ENCODE results near the gene TCF3. TPM values are rescaled to one million over a fixed set of nuclear protein-coding genes. Genes with fewer than 3 reads are reported as not detected.

The TCF3 gene
- total and polyA plus RNA-seq, 4 donors, result 36.9 to 58.1 (median 45.2) TPM

DNA sequence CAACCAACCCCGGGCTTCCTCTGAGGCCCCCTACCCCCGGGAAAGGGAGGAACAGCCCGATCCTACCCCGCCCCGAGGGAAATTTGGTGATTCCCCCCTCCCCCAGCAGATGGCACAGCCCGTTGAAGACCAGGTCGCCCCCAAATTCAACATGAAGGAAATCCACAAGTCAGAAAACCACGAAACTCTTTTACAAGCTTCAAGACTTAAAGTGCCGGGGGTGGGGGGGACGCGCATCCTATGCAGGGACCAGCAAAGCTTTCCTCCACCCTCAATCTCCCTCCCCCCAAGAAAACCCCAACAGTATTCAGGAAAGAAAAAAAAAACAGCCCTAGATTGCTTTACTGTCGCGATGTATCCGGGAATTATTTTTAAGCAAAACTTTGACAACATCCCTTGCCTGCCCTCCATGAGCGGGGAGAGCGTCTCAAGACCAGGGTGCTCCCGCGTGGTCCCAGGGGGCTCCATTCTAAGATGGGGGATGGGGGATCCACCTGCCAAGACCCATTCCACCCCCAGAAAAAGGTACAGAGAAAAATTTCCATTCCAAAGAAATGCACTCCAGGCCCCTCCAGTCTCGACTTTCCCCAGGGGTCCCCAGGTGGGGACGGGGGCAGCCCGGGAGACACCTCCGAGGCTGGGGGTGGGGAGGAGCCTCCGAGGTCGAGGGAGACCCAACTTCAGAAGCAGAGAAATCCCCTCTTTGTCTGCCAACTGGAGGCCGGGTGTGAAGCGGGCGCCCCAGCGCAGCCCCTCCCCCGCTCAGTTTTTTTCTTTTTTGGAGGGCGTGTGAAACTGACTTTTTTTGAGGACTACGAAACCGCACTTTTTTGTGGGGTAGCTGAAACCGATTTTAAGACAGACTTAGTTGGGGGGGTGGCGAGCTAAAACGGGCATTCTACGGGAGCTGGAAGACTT lies 1.5 kb downstream of the TCF3 start:
- H3K27me3 ChIP-seq (ENCODE audit: control insufficient read depth in 3 of 3, insufficient read depth in 3 of 3, low read length in 2 of 3), result no peaks in the 10 kb centered on the region
- peak overlapping the region; percentile 47 for H3K4me3 ChIP-seq
- H3K9ac ChIP-seq (ENCODE audit: insufficient read depth in 1 of 2, low read length in 2 of 2), result no peak overlapping the region
- DNase-seq, result peak; percentile 68 to 69 (median 69)
- 2 to 10% methylated on average over 36 of the region's 36 CpGs for WGBS, 2 donors
- no peak overlapping the region for H3K27ac ChIP-seq (ENCODE audit: low read depth in 1 of 2, low read length in 1 of 2)
- TF ChIP-seq, protein P1, sequence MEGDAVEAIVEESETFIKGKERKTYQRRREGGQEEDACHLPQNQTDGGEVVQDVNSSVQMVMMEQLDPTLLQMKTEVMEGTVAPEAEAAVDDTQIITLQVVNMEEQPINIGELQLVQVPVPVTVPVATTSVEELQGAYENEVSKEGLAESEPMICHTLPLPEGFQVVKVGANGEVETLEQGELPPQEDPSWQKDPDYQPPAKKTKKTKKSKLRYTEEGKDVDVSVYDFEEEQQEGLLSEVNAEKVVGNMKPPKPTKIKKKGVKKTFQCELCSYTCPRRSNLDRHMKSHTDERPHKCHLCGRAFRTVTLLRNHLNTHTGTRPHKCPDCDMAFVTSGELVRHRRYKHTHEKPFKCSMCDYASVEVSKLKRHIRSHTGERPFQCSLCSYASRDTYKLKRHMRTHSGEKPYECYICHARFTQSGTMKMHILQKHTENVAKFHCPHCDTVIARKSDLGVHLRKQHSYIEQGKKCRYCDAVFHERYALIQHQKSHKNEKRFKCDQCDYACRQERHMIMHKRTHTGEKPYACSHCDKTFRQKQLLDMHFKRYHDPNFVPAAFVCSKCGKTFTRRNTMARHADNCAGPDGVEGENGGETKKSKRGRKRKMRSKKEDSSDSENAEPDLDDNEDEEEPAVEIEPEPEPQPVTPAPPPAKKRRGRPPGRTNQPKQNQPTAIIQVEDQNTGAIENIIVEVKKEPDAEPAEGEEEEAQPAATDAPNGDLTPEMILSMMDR (IDR thresholded peaks at IDR 0.05; ENCODE audit: control extremely low read depth, extremely low read depth), result no peak
- no peak for ATAC-seq (ENCODE audit: insufficient read depth, low FRiP score)
- H3K36me3 ChIP-seq (ENCODE audit: control insufficient read depth in 4 of 4, insufficient read depth in 4 of 4, low read length in 4 of 4), result peaks cover 0 to 23% (median 4%) of the 10 kb centered on the region in 4 donors
- peaks cover 0 to 13% (median 3%) of the 10 kb centered on the region in 5 donors for H3K4me1 ChIP-seq (ENCODE audit: control insufficient read depth in 5 of 5, insufficient read depth in 5 of 5, low read length in 5 of 5)
- H3K9me3 ChIP-seq (ENCODE audit: control insufficient read depth in 4 of 4, insufficient read depth in 3 of 4, low read length in 3 of 4), result no peaks in the 10 kb centered on the region

DNA sequence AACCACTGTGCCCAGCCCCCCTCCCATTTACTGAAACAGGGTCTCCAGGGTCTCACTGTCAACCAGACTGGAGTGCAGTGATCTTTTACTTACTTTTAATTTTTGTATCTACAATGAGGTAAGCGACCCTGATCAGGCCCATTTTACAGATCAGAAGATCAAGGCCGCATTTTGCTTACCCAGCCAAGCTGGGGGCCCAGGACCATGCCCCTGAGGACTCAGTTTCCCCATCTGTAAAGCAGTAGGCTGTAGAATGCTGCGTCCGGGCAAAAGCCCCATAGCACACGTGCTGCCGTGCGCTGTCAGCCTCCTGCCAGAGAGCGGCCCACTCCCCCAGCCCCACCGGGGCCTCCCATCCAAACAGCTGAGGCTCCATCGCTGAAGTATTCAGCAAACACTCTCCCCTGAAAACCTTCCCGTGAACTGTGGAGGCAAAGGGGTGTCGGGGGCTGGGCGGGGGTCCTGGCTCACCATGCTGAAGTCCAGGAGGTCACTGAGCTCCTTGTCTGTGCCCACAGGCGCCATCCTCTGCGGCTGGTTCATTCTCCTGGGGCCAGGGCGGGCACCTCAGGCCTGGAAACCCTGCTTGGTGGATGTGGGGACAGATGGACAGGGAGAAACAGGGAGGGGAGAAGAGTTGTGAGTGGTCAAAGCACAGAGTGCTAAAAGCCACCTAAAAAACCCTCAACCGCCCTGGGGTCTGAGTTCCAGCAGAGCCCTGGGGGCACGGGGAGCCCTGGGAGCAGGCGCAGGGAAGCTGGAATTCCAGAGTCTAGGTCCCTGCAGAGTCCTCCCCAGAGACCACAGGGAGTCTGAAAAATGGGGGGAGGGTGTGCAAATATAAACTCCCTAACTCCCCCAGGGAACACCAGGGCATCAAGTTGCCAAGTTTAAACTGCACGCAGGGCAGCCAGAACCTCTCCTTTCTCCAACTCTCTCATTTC lies 2.4 kb downstream of the TCF3 start:
- DNase-seq (no peak), ATAC-seq (ENCODE audit: insufficient read depth, low FRiP score) (no peak)
- Histone ChIP-seq H3K36me3 (ENCODE audit: control insufficient read depth in 4 of 4, insufficient read depth in 4 of 4, low read length in 4 of 4) (peaks cover 0 to 33% (median 4%) of the 10 kb centered on the region in 4 donors), H3K4me1 (ENCODE audit: control insufficient read depth in 5 of 5, insufficient read depth in 5 of 5, low read length in 5 of 5) (peaks cover 0 to 13% (median 3%) of the 10 kb centered on the region in 5 donors), H3K9me3 (ENCODE audit: control insufficient read depth in 4 of 4, insufficient read depth in 3 of 4, low read length in 3 of 4) (no peaks in the 10 kb centered on the region), H3K4me3 (no peak overlapping the region), H3K27me3 (ENCODE audit: control insufficient read depth in 3 of 3, insufficient read depth in 3 of 3, low read length in 2 of 3) (no peaks in the 10 kb centered on the region), H3K9ac (ENCODE audit: insufficient read depth in 1 of 2, low read length in 2 of 2) (peak overlapping the region in 1 of 2 donors; percentile 3), H3K27ac (ENCODE audit: low read depth in 1 of 2, low read length in 1 of 2) (no peak overlapping the region)
- TF ChIP-seq, protein P1 (IDR thresholded peaks at IDR 0.05; ENCODE audit: control extremely low read depth, extremely low read depth), result no peak
- WGBS, 2 donors, result 91% methylated on average over 20 of the region's 20 CpGs

DNA sequence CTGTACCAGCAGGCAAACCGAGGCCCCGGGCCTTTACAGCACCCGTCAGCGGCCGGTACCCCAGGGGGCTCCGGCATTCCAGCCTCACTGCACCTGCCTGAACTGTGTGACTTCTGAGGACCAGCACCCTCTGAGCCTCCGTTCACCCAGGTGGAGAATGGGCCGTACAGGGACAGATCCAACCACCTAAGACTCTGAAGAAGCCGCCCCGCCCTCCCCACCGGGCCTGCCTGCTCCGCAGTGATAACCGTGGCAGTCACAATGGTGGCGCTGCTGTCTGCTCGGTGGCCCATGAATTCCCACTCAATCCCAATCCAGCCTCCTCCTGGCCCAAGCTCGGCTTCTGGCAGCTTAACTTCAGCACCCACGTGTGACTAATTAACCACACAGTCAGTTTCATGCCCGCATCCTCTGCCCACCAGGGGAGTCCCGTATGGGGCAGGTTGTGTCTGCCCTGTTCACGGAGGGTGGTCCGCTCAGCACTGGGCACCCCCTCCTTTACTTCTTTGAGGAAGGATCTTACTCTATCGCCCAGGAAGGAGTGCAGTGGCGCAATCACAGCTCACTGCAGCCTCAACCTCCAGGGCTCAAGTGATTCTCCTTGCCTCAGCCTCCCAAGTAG lies 3.4 kb downstream of the TCF3 start:
- 81 to 90% methylated on average over 20 to 23 of the region's 23 CpGs for WGBS, 2 donors
- no peak for DNase-seq
- H3K4me3 ChIP-seq, result no peak overlapping the region
- no peak overlapping the region for H3K9ac ChIP-seq (ENCODE audit: insufficient read depth in 1 of 2, low read length in 2 of 2)
- peaks cover 0 to 13% (median 3%) of the 10 kb centered on the region in 5 donors for H3K4me1 ChIP-seq (ENCODE audit: control insufficient read depth in 5 of 5, insufficient read depth in 5 of 5, low read length in 5 of 5)
- ATAC-seq (ENCODE audit: insufficient read depth, low FRiP score), result no peak
- H3K36me3 ChIP-seq (ENCODE audit: control insufficient read depth in 4 of 4, insufficient read depth in 4 of 4, low read length in 4 of 4), result peaks cover 0 to 39% (median 6%) of the 10 kb centered on the region in 4 donors
- TF ChIP-seq, protein P1 (IDR thresholded peaks at IDR 0.05; ENCODE audit: control extremely low read depth, extremely low read depth), result no peak
- no peaks in the 10 kb centered on the region for H3K27me3 ChIP-seq (ENCODE audit: control insufficient read depth in 3 of 3, insufficient read depth in 3 of 3, low read length in 2 of 3)
- H3K9me3 ChIP-seq (ENCODE audit: control insufficient read depth in 4 of 4, insufficient read depth in 3 of 4, low read length in 3 of 4), result no peaks in the 10 kb centered on the region
- H3K27ac ChIP-seq (ENCODE audit: low read depth in 1 of 2, low read length in 1 of 2), result no peak overlapping the region
